Measurements from ENCODE around the gene FBXL13.

DNA sequence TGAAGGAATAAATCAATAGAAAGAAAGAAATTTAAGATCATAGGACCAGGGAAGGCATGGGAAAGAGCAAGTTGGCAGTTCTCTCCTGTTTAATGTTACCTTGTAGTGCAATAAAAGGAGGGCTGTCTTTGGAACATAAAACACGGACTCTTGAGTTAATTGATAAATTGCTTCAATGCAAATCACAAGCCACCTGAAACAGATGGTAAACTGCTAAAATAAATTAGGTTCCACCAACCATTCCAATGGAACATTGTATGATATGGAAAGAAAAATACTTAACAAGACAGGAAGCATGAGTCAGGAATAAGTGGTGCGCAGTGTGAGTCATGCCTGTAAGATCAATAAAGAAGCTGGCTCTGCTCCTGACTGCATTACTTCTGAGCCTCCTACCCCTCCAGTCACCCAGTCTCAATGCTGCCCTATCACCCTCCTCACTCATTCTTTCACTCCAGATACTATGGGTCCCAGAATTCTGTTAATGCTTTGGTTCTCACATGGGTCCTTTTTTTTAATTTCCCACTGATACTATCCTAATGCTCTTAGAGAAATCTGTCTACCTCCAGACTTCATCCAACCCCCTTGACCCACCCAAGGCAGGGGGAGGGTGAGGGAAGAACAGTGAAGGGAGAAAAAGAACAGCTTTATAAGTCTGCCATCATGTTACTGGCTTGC, 82.9 kb downstream of the FBXL13 start:
- no peak for TF ChIP-seq POLR2A (IDR thresholded peaks at IDR 0.05)
- TF ChIP-seq, protein P1, sequence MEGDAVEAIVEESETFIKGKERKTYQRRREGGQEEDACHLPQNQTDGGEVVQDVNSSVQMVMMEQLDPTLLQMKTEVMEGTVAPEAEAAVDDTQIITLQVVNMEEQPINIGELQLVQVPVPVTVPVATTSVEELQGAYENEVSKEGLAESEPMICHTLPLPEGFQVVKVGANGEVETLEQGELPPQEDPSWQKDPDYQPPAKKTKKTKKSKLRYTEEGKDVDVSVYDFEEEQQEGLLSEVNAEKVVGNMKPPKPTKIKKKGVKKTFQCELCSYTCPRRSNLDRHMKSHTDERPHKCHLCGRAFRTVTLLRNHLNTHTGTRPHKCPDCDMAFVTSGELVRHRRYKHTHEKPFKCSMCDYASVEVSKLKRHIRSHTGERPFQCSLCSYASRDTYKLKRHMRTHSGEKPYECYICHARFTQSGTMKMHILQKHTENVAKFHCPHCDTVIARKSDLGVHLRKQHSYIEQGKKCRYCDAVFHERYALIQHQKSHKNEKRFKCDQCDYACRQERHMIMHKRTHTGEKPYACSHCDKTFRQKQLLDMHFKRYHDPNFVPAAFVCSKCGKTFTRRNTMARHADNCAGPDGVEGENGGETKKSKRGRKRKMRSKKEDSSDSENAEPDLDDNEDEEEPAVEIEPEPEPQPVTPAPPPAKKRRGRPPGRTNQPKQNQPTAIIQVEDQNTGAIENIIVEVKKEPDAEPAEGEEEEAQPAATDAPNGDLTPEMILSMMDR (IDR thresholded peaks at IDR 0.05), result no peak
